Measurements from ENCODE around the gene LUM.

- TF ChIP-seq CTCF (IDR thresholded peaks at IDR 0.05), result no peak
- no peak for TF ChIP-seq EZH2 (IDR thresholded peaks at IDR 0.05)
- no peak for TF ChIP-seq EZH2phosphoT487 (IDR thresholded peaks at IDR 0.05)
Measured at GRCh38 chr12:91140026-91140931, 29.0 kb upstream of the LUM start.

Data from neural progenitor cell (in vitro differentiated cells).